NCI-H146 treated with DMSO at 0.1 percent for 48 hours (cell line): ENCODE data around the gene RTN1.
A peak's percentile ranks its signal among the peaks of the same experiment; 100 is the strongest.

Source experiments
- DNase-seq: peaks from one replicate; lab custom pipeline; 2025; ENCODE audit not compliant: unreplicated experiment; lab: John Stamatoyannopoulos, UW

RTN1 gene

GRCh38 chr14:59570122-59570521 is 300.5 kb downstream of the RTN1 start:
- DNase-seq, result peak; percentile 3

DNA sequence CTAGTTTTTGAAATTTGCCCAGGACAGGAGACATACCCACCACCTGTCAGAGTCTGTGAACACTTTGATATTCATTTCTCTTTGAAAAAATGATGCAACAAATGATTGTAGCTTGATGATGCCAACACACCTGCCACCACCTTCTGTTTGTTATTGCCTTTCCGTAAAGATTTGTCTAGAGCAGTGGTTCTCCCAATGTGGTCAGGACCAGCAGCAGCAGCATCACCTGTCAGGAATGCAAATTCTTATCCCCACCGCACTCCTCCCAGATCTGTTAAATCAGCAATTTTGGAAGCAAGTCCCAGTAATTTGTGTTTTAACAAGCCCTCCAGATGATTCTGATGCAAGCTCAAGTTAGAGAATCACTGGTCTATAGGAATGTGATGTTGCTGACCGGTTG is 303.9 kb downstream of the RTN1 start:
- peak; percentile 48 for DNase-seq

GRCh38 chr14:59566296-59566695 is 304.3 kb downstream of the RTN1 start:
- DNase-seq, result peak; percentile 48

DNA sequence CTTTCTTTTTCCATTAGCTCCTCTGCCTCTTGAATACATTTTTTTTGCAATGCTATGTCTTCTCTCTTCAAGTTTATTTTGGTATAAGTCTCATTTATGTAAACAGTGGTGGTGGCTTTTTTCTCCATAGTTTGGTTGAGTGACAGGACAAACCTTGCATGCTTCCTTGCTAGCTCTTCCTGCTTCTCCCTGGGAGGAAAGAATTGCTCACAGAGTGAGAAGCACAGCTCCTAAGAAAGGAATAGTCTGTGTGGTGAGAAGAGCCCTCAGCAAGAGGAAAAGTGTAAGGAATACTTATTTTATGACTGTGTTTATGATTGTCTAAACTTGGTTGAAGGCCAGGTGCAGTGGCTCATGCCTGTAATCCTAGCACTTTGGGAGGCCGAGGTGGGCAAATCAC is 305.5 kb downstream of the RTN1 start:
- DNase-seq, result no peak

GRCh38 chr14:59564366-59564765 is 306.2 kb downstream of the RTN1 start:
- DNase-seq, result peak; percentile 28

DNA sequence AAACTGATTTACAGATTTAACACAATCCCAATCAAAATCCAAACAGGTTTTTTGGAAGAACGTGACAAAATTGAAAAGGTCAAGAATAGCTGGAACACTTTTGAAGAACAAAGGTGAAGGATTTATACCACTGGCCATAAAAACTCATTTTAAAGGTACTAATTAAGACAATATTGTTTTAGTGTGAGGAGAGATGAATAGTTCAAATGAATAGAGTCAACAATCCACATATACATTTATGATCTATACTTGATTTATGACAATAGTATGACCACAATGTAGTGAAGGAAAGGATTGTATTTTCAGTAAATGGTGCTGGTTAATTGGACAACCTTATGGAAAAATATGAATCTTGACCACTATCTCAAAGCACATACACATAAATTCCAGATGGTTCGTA is 323.3 kb downstream of the RTN1 start:
- DNase-seq, result no peak
